Measurements from ENCODE around the gene TM4SF4.

TM4SF4 gene

GRCh38 chr3:149487598-149488197 is 13.2 kb downstream of the TM4SF4 start:
- peak; percentile 37 to 55 for DNase-seq

- no peak for DNase-seq
Measured at GRCh38 chr3:149489060-149489690, 14.7 kb downstream of the TM4SF4 start.

GRCh38 chr3:149490260-149490971 is 15.9 kb downstream of the TM4SF4 start:
- DNase-seq, result no peak

GRCh38 chr3:149493315-149494021 is 19.0 kb downstream of the TM4SF4 start:
- no peak for DNase-seq

GRCh38 chr3:149494022-149494758 is 19.7 kb downstream of the TM4SF4 start:
- peak; percentile 30 to 55 for DNase-seq

- no peak for DNase-seq
Measured at GRCh38 chr3:149494759-149495580, 20.5 kb downstream of the TM4SF4 start.

GRCh38 chr3:149495581-149496125 is 21.2 kb downstream of the TM4SF4 start:
- no peak for DNase-seq

- no peak for DNase-seq
Measured at GRCh38 chr3:149496891-149497290, 22.4 kb downstream of the TM4SF4 start.

GRCh38 chr3:149497966-149498670 is 23.6 kb downstream of the TM4SF4 start:
- DNase-seq, result no peak

GRCh38 chr3:149501524-149501923 is 27.0 kb downstream of the TM4SF4 start:
- DNase-seq, result no peak

- DNase-seq, result no peak
Measured at GRCh38 chr3:149502438-149502837, 27.9 kb downstream of the TM4SF4 start.

- no peak for DNase-seq
Measured at GRCh38 chr3:149506540-149506939, 32.0 kb downstream of the TM4SF4 start.

GRCh38 chr3:149506965-149507364 is 32.5 kb downstream of the TM4SF4 start:
- no peak for DNase-seq

GRCh38 chr3:149507491-149508324 is 33.2 kb downstream of the TM4SF4 start:
- DNase-seq, result no peak

GRCh38 chr3:149509526-149509925 is 35.0 kb downstream of the TM4SF4 start:
- DNase-seq, result no peak

GRCh38 chr3:149510480-149510879 is 36.0 kb downstream of the TM4SF4 start:
- no peak for DNase-seq

- DNase-seq, result no peak
Measured at GRCh38 chr3:149511040-149511626, 36.6 kb downstream of the TM4SF4 start.

GRCh38 chr3:149512073-149512782 is 37.7 kb downstream of the TM4SF4 start:
- peak; percentile 30 to 35 for DNase-seq

- no peak for DNase-seq
Measured at GRCh38 chr3:149514471-149514870, 40.0 kb downstream of the TM4SF4 start.

All from stimulated activated CD4-positive, alpha-beta T cell treated with anti-CD3 and anti-CD28 coated beads, Interleukin-2, amount 100 ng/mL, for 24 hours (primary cell).